HL-60/S4 treated with phorbol 12-myristate 13-acetate at 8.2 ng/mL for 4 days and 3 days (cell line): ENCODE measurements around the gene KIF16B.
"Not testable (repeated sequence)": the region's sequence is repeated elsewhere in the genome, so short reads cannot be mapped to it uniquely, and the experiment has no call there.

ENCODE experiments used
- in situ Hi-C: fragments of 300-500 bp; cut with MboI; formaldehyde crosslinking; loops from 2 replicates; pipeline ENCODE4 v1.15.0; 2022; ENCODE audit warnings: low sequenced_read_pairs

Gene KIF16B

GRCh38 chr20:16441546-16442164 lies 131.6 kb downstream of the KIF16B start:
- in situ Hi-C loops, result no loop called here

- in situ Hi-C loops, result no loop called here
These were observed 132.6 kb downstream of the KIF16B start for GRCh38 chr20:16440686-16441085.

GRCh38 chr20:16439540-16439939 lies 133.7 kb downstream of the KIF16B start:
- in situ Hi-C loops, result not testable (repeated sequence)

GRCh38 chr20:16438100-16438499 lies 135.1 kb downstream of the KIF16B start:
- in situ Hi-C loops, result no loop called here

GRCh38 chr20:16437387-16437996 lies 135.8 kb downstream of the KIF16B start:
- in situ Hi-C loops, result no loop called here

- in situ Hi-C loops, result no loop called here
These were observed 139.1 kb downstream of the KIF16B start for GRCh38 chr20:16434062-16434664.

- in situ Hi-C loops, result no loop called here
These were observed 140.0 kb downstream of the KIF16B start for GRCh38 chr20:16433293-16433580.

GRCh38 chr20:16432466-16433292 lies 140.6 kb downstream of the KIF16B start:
- in situ Hi-C loops, result no loop called here

- in situ Hi-C loops, result no loop called here
These were observed 145.1 kb downstream of the KIF16B start for GRCh38 chr20:16428112-16428511.

GRCh38 chr20:16427571-16427970 lies 145.7 kb downstream of the KIF16B start:
- in situ Hi-C loops, result no loop called here

GRCh38 chr20:16424780-16425179 lies 148.5 kb downstream of the KIF16B start:
- in situ Hi-C loops, result no loop called here

GRCh38 chr20:16423311-16424212 lies 149.7 kb downstream of the KIF16B start:
- in situ Hi-C loops, result no loop called here

- in situ Hi-C loops, result no loop called here
These were observed 154.0 kb downstream of the KIF16B start for GRCh38 chr20:16419138-16419715.

GRCh38 chr20:16418616-16419015 lies 154.6 kb downstream of the KIF16B start:
- in situ Hi-C loops, result no loop called here

GRCh38 chr20:16417001-16417400 lies 156.2 kb downstream of the KIF16B start:
- in situ Hi-C loops, result no loop called here

- in situ Hi-C loops, result no loop called here
These were observed 157.9 kb downstream of the KIF16B start for GRCh38 chr20:16415071-16416053.

GRCh38 chr20:16412906-16413305 lies 160.3 kb downstream of the KIF16B start:
- in situ Hi-C loops, result no loop called here

- in situ Hi-C loops, result no loop called here
These were observed 161.9 kb downstream of the KIF16B start for GRCh38 chr20:16411361-16411760.

- in situ Hi-C loops, result no loop called here
These were observed 162.6 kb downstream of the KIF16B start for GRCh38 chr20:16410626-16411025.
